Skeletal muscle tissue (tissue), 4 donors: Measurements from ENCODE around the gene WDR11. TPM values are rescaled to one million over a fixed set of nuclear protein-coding genes. Genes with fewer than 3 reads are reported as not detected.

Experiments used
- H3K27ac ChIP-seq: one replicate; pipeline ENCODE4 v1.7.0; 2013; ENCODE audit warnings: mild to moderate bottlenecking, low read depth, low read length, inconsistent platforms
- H3K27me3 ChIP-seq, 3 donors: one replicate each; pipeline ENCODE4 v1.7.0; 2013; ENCODE audit warnings: low read length in 3 of 3; ENCODE audit not compliant: control insufficient read depth in 3 of 3, insufficient read depth in 3 of 3
- H3K36me3 ChIP-seq, 3 donors: one replicate each; pipeline ENCODE4 v1.7.0; 2013; ENCODE audit warnings: low read length in 3 of 3; ENCODE audit not compliant: control insufficient read depth in 3 of 3, insufficient read depth in 3 of 3
- H3K4me1 ChIP-seq, 3 donors: one replicate each; pipeline ENCODE4 v1.7.0; 2013; ENCODE audit warnings: low read length in 3 of 3, mild to moderate bottlenecking in 3 of 3; ENCODE audit not compliant: control insufficient read depth in 3 of 3, insufficient read depth in 3 of 3
- H3K4me3 ChIP-seq, 3 donors: one replicate each; pipeline ENCODE4 v1.7.0; 2013; ENCODE audit warnings: low read length in 3 of 3
- H3K9ac ChIP-seq, 3 donors: one replicate each; pipeline ENCODE4 v1.7.0; 2013; ENCODE audit warnings: low read length in 3 of 3, mild to moderate bottlenecking in 3 of 3, moderate library complexity in 2 of 3, low read depth in 1 of 3
- H3K9me3 ChIP-seq, 3 donors: one replicate each; pipeline ENCODE4 v1.7.0; 2013; ENCODE audit warnings: low read length in 3 of 3; ENCODE audit not compliant: control insufficient read depth in 3 of 3
- total RNA-seq: library from RNA; depleted of rRNA; stranded (reverse); fragments of >200 nt; gene quantifications from one replicate; pipeline ENCODE4 v1.2.3, GENCODE V29; 2014
- donor health status: Osteomylitis.

WDR11 gene
- total RNA-seq, 1 donor from 2014 or later = 37.6 TPM

DNA sequence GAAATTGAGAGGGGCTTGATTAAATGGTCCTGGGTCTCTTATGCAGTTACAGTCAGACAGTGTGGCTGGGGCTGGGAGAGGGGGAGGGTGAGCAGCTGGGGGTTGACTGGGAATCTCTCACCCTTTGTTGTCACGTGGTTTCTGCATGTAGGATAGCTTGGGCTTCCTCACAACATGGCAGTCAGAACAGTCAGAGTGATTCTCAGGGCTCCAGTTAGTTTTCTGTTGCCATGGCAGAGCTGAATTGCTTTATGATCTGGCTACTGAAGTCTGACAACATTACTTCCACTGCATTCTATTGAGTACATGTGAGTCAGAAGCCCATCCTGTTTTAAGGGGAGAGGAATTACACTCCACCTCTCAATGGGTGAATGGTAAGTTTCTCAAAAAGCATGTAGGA is 102.7 kb downstream of the WDR11 start:
- peaks cover 3 to 6% (median 3%) of the 10 kb centered on the region in 3 donors for H3K9me3 ChIP-seq
- peaks cover 7 to 12% (median 9%) of the 10 kb centered on the region in 3 donors for H3K4me1 ChIP-seq
- peaks cover 16 to 30% (median 20%) of the 10 kb centered on the region in 3 donors for H3K27me3 ChIP-seq
- no peak overlapping the region for H3K9ac ChIP-seq
- H3K4me3 ChIP-seq = no peak overlapping the region
- H3K27ac ChIP-seq = no peak overlapping the region
- H3K36me3 ChIP-seq = no peaks in the 10 kb centered on the region
